K562 (cell line): ENCODE results near the gene AGXT. TPM values are rescaled to one million over a fixed set of nuclear protein-coding genes. Genes with fewer than 3 reads are reported as not detected.

Experiments used
- ATAC-seq: fragments of 200-7000 bp; cut with Tn5 transposase; 3 replicates; pipeline ENCODE4 v1.9.1; 2020; ENCODE audit warnings: moderate library complexity
- BruUV-seq: library from RNA; stranded (reverse); fragments of 400-500 nt; replicated peaks from 2 replicates; lab custom pipeline; 2021; lab: Mats Ljungman, UMichigan
- CTCF ChIA-PET: fragments of 300-600 bp; formaldehyde crosslinking; extraction: SDS; loops from one replicate; lab custom pipeline; 2021; ENCODE audit warnings: low intra/inter-chr PET ratio; lab: Yijun Ruan, JAX
- POLR2A ChIA-PET: fragments of 300-600, 350-650 bp; sonication (Branson Sonifier 250); formaldehyde crosslinking; extraction: SDS; loops from one replicate; lab custom pipeline; 2021; ENCODE audit warnings: antibody characterized with exemption, inconsistent platforms; lab: Yijun Ruan, JAX
- DNase-seq, 4 experiments: peaks; one replicate each; pipeline versions ENCODE4 v3.0.0 to v3.0.0-alpha.2; 2011 to 2018; ENCODE audit warnings: low spot score in 3 of 4, mixed read lengths in 3 of 4; ENCODE audit errors: extremely low read depth in 1 of 4
- FAIRE-seq: peaks from 2 replicates; lab custom pipeline; 2011; peaks lifted over from hg19 to GRCh38; lab: Jason Lieb, UNC
- H2AFZ ChIP-seq: 2 replicates; pipeline ENCODE4 v1.6.0; 2011; ENCODE audit warnings: low read depth, low read length, control low read depth, inconsistent platforms
- H3K27ac ChIP-seq: fragments of 200-600 bp; 3 replicates; pipeline ENCODE4 v1.8.0; 2011; ENCODE audit warnings: low read depth, mild to moderate bottlenecking, control low read depth, inconsistent platforms, low read length, moderate library complexity, mixed read lengths; ENCODE audit errors: extremely low read depth
- H3K27me3 ChIP-seq, 2 experiments: fragments of 300-600 bp in 1 of 2; 2 replicates in 1 of 2; 3 replicates in 1 of 2; pipeline versions ENCODE4 v1.6.0 to v1.8.0; 2011; ENCODE audit warnings: inconsistent platforms in 2 of 2, low read length in 2 of 2, mild to moderate bottlenecking in 1 of 2, mixed read lengths in 1 of 2, moderate library complexity in 1 of 2; ENCODE audit not compliant: control insufficient read depth in 2 of 2, insufficient read depth in 2 of 2
- H3K36me3 ChIP-seq: fragments of 300-600 bp; 3 replicates; pipeline ENCODE4 v1.8.0; 2011; ENCODE audit warnings: mild to moderate bottlenecking, low read length, inconsistent platforms; ENCODE audit not compliant: control insufficient read depth, insufficient read depth
- H3K4me1 ChIP-seq, 2 experiments: fragments of 200-600 bp in 1 of 2; replicated peaks in 1 of 2; 2 replicates in 1 of 2; 3 replicates in 1 of 2; pipeline versions ENCODE4 v1.5.1 to v1.8.0; 2011; ENCODE audit warnings: inconsistent platforms in 2 of 2, low read length in 2 of 2, mild to moderate bottlenecking in 1 of 2, mixed read lengths in 1 of 2, moderate library complexity in 1 of 2; ENCODE audit not compliant: control insufficient read depth in 2 of 2, insufficient read depth in 2 of 2
- H3K4me2 ChIP-seq: 2 replicates; pipeline ENCODE4 v1.6.1; 2011; ENCODE audit warnings: low read length, control low read depth, inconsistent platforms, mixed read lengths; ENCODE audit not compliant: insufficient read depth
- H3K4me3 ChIP-seq: fragments of 200-600 bp; sonication (generic), shearing (Covaris generic); 2 replicates; pipeline ENCODE4 v1.5.1; 2016; ENCODE audit warnings: control low read depth, inconsistent platforms
- H3K79me2 ChIP-seq: fragments of 200-600 bp; 3 replicates; pipeline ENCODE4 v1.8.0; 2011; ENCODE audit warnings: low read length, inconsistent platforms; ENCODE audit not compliant: control insufficient read depth, insufficient read depth
- H3K9ac ChIP-seq, 2 experiments: 2 replicates each; pipeline versions ENCODE4 v1.6.0 to v1.6.1; 2011; ENCODE audit warnings: low read depth in 2 of 2, low read length in 2 of 2, control low read depth in 1 of 2, inconsistent platforms in 1 of 2, mild to moderate bottlenecking in 1 of 2, mixed read lengths in 1 of 2; ENCODE audit not compliant: insufficient read depth in 1 of 2
- H3K9me1 ChIP-seq: one replicate; pipeline ENCODE4 v1.6.0; 2011; ENCODE audit warnings: inconsistent platforms, mild to moderate bottlenecking, low read length, moderate library complexity; ENCODE audit not compliant: control insufficient read depth, insufficient read depth
- H3K9me3 ChIP-seq: replicated peaks from 2 replicates; pipeline ENCODE4 v1.5.1; 2011; ENCODE audit warnings: low read depth, low read length, inconsistent platforms; ENCODE audit not compliant: control insufficient read depth, insufficient read depth
- H4K20me1 ChIP-seq: replicated peaks from 2 replicates; pipeline ENCODE4 v1.6.1; 2011; ENCODE audit warnings: low read length, inconsistent platforms, mixed read lengths; ENCODE audit not compliant: control insufficient read depth, insufficient read depth
- GTF2E2 ChIP-seq: fragments of 200-800 bp; sonication (Bioruptor generic); IDR thresholded peaks from 2 replicates; pipeline ENCODE4 v1.6.1; 2016; ENCODE audit warnings: missing genetic modification characterization, missing compliant biosample characterization
- HMG20A ChIP-seq: fragments of 450-650 bp; formaldehyde crosslinking; conservative IDR thresholded peaks from 2 replicates; pipeline ENCODE4 v1.4.0; 2020; ENCODE audit warnings: mild to moderate bottlenecking, mixed read lengths
- MAFG ChIP-seq: fragments of 450-650 bp; conservative IDR thresholded peaks from 2 replicates; pipeline ENCODE4 v1.6.1; 2016; ENCODE audit warnings: missing genetic modification characterization, missing compliant biosample characterization
- NCOA1 ChIP-seq: fragments of 450-650 bp; IDR thresholded peaks from 2 replicates; pipeline ENCODE4 v1.6.1; 2016; ENCODE audit warnings: low read depth
- SNRNP70 ChIP-seq: fragments of 200-400 bp; formaldehyde crosslinking; optimal IDR thresholded peaks from 2 replicates; pipeline ENCODE3; 2017; ENCODE audit warnings: low read depth, low read length
- SRSF3 ChIP-seq: fragments of 200-400 bp; formaldehyde crosslinking; IDR thresholded peaks from 2 replicates; pipeline ENCODE4 v1.6.1; 2016; ENCODE audit warnings: mild to moderate bottlenecking, low read length, moderate library complexity; ENCODE audit not compliant: insufficient read depth
- ZFX ChIP-seq: sonication (generic); formaldehyde crosslinking; IDR thresholded peaks from 2 replicates; pipeline ENCODE4 v1.8.0; 2022; ENCODE audit warnings: mild to moderate bottlenecking, missing genetic modification reagents, moderate library complexity
- ZNF57 ChIP-seq: fragments of 450-650 bp; formaldehyde crosslinking; IDR thresholded peaks from 2 replicates; pipeline ENCODE4 v1.4.0; 2020; ENCODE audit warnings: mild to moderate bottlenecking, moderate library complexity
- WGBS: fragments of 100-300 bp; shearing (Covaris generic); methylation state at CpG from one replicate; pipeline ENCODE4 v1.1.6; 2016; ENCODE audit warnings: low coverage, mixed read lengths; ENCODE audit not compliant: insufficient coverage; ENCODE audit errors: missing lambda C conversion rate; 5-methylcytosine and 5-hydroxymethylcytosine counted together
- in situ Hi-C: fragments of 300-500 bp; cut with MboI; formaldehyde crosslinking; loops from 4 replicates; pipeline ENCODE4 v1.15.0; 2018; ENCODE audit warnings: inconsistent platforms, mixed read lengths
- intact Hi-C: fragments of 100-400 bp; cut with micrococcal nuclease; formaldehyde crosslinking; loops from 2 replicates; pipeline ENCODE4 v1.14.2; 2022
- polyA plus RNA-seq, 8 experiments: library from polyadenylated mRNA; depleted of rRNA in 4 of 8; stranded (reverse) in 5 of 8; unstranded in 3 of 8; fragments of >200 nt; fragmentation: Nextera tagmentation in 2 of 8; fragmentation: Illumina TruSeq in 1 of 8; extraction: Ambion mirVana in 2 of 8; extraction: Trizol in 1 of 8; gene quantifications; 2 replicates each; pipeline versions ENCODE4 v1.2.1 to v1.2.3, GENCODE V29; 2011 to 2014; ENCODE audit warnings: inconsistent platforms in 1 of 8, missing spikeins in 1 of 8
- total RNA-seq, 7 experiments: library from RNA; depleted of rRNA in 6 of 7; stranded (reverse); fragments of >200 nt in 6 of 7; fragmentation: Illumina TruSeq in 2 of 7; extraction: Trizol in 2 of 7; gene quantifications; 2 replicates each; pipeline versions ENCODE4 v1.2.1 to v1.2.3, GENCODE V29; 2011 to 2021; ENCODE audit warnings: low replicate concordance in 1 of 7
- TF ChIP-seq, protein P1 (sequence below): sonication (generic); formaldehyde crosslinking; IDR thresholded peaks from 2 replicates; pipeline ENCODE4 v1.8.0; 2022; ENCODE audit warnings: mild to moderate bottlenecking, missing genetic modification reagents
- TF ChIP-seq, protein P2 (sequence below): fragments of 450-650 bp; IDR thresholded peaks from 2 replicates; pipeline ENCODE4 v1.6.1; 2016; ENCODE audit warnings: mild to moderate bottlenecking, moderate library complexity

AGXT gene
- total and polyA plus RNA-seq, 9 of the 15 experiments (the other 6 are each of a cell fraction or from before 2014, with no cell fraction given), result 0.18 TPM; not detected in 8

DNA sequence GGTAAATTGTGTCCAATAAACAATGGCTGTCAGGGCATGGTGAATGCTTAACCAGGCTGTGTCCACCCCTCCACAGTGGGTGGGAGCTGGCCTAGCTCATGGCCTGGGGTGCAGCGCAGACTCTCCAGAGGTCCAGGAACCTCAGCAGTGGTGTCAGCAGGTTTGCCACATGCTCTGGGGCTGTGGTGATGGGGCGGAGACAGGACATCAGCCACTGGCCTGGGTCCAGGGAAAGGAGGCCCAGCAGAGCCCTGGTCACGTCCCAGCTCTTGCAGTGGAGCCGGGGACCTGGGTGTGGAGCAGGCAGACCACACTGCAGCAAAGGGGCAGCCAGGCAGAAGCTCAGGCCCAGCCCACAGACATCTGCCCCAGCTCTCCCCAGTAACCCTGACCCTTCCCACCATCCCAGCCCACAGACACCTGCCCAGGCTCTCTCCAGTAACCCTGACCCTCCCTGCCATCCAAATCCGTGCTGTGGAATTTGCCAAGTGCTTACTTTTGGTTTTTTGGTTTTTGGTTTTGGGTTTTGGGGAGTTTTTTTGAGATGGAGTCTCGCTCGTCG, 34.8 kb upstream of the AGXT start:
- POLR2A ChIA-PET, result no interaction called here
- FAIRE-seq, result no peak
- Histone ChIP-seq H3K36me3 (no peaks in the 10 kb centered on the region), H3K9ac (no peak overlapping the region), H3K9me1 (no peaks in the 10 kb centered on the region), H3K27me3 (peaks cover 0 to 24% of the 10 kb centered on the region in 2 experiments; a peak in 2 of 5 replicates), H3K27ac (no peak overlapping the region), H3K9me3 (no peaks in the 10 kb centered on the region), H2AFZ (no peak overlapping the region), H3K4me1 (peaks cover 0 to 7% of the 10 kb centered on the region in 2 experiments; a peak in 2 of 5 replicates), H3K4me3 (no peak overlapping the region), H4K20me1 (no peaks in the 10 kb centered on the region), H3K4me2 (no peak overlapping the region), H3K79me2 (no peaks in the 10 kb centered on the region)
- 4% methylated on average over 7 of the region's 8 CpGs for WGBS
- intact Hi-C loops, result no loop called here
- CTCF ChIA-PET, result no interaction called here
- in situ Hi-C loops, result no loop called here
- no TSS peak for BruUV-seq
- DNase-seq, result no peak
- no peak for ATAC-seq
- TF ChIP-seq NCOA1 (no peak), HMG20A (CRISPR knock-in tag) (no peak), ZNF57 (CRISPR knock-in tag) (no peak), MAFG (tag) (no peak), GTF2E2 (tag) (no peak), SNRNP70 (no peak), ZFX (CRISPR knock-in tag) (no peak), SRSF3 (no peak)
- TF ChIP-seq, protein P1, sequence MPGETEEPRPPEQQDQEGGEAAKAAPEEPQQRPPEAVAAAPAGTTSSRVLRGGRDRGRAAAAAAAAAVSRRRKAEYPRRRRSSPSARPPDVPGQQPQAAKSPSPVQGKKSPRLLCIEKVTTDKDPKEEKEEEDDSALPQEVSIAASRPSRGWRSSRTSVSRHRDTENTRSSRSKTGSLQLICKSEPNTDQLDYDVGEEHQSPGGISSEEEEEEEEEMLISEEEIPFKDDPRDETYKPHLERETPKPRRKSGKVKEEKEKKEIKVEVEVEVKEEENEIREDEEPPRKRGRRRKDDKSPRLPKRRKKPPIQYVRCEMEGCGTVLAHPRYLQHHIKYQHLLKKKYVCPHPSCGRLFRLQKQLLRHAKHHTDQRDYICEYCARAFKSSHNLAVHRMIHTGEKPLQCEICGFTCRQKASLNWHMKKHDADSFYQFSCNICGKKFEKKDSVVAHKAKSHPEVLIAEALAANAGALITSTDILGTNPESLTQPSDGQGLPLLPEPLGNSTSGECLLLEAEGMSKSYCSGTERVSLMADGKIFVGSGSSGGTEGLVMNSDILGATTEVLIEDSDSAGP (CRISPR knock-in tag), result no peak
- TF ChIP-seq, protein P2, sequence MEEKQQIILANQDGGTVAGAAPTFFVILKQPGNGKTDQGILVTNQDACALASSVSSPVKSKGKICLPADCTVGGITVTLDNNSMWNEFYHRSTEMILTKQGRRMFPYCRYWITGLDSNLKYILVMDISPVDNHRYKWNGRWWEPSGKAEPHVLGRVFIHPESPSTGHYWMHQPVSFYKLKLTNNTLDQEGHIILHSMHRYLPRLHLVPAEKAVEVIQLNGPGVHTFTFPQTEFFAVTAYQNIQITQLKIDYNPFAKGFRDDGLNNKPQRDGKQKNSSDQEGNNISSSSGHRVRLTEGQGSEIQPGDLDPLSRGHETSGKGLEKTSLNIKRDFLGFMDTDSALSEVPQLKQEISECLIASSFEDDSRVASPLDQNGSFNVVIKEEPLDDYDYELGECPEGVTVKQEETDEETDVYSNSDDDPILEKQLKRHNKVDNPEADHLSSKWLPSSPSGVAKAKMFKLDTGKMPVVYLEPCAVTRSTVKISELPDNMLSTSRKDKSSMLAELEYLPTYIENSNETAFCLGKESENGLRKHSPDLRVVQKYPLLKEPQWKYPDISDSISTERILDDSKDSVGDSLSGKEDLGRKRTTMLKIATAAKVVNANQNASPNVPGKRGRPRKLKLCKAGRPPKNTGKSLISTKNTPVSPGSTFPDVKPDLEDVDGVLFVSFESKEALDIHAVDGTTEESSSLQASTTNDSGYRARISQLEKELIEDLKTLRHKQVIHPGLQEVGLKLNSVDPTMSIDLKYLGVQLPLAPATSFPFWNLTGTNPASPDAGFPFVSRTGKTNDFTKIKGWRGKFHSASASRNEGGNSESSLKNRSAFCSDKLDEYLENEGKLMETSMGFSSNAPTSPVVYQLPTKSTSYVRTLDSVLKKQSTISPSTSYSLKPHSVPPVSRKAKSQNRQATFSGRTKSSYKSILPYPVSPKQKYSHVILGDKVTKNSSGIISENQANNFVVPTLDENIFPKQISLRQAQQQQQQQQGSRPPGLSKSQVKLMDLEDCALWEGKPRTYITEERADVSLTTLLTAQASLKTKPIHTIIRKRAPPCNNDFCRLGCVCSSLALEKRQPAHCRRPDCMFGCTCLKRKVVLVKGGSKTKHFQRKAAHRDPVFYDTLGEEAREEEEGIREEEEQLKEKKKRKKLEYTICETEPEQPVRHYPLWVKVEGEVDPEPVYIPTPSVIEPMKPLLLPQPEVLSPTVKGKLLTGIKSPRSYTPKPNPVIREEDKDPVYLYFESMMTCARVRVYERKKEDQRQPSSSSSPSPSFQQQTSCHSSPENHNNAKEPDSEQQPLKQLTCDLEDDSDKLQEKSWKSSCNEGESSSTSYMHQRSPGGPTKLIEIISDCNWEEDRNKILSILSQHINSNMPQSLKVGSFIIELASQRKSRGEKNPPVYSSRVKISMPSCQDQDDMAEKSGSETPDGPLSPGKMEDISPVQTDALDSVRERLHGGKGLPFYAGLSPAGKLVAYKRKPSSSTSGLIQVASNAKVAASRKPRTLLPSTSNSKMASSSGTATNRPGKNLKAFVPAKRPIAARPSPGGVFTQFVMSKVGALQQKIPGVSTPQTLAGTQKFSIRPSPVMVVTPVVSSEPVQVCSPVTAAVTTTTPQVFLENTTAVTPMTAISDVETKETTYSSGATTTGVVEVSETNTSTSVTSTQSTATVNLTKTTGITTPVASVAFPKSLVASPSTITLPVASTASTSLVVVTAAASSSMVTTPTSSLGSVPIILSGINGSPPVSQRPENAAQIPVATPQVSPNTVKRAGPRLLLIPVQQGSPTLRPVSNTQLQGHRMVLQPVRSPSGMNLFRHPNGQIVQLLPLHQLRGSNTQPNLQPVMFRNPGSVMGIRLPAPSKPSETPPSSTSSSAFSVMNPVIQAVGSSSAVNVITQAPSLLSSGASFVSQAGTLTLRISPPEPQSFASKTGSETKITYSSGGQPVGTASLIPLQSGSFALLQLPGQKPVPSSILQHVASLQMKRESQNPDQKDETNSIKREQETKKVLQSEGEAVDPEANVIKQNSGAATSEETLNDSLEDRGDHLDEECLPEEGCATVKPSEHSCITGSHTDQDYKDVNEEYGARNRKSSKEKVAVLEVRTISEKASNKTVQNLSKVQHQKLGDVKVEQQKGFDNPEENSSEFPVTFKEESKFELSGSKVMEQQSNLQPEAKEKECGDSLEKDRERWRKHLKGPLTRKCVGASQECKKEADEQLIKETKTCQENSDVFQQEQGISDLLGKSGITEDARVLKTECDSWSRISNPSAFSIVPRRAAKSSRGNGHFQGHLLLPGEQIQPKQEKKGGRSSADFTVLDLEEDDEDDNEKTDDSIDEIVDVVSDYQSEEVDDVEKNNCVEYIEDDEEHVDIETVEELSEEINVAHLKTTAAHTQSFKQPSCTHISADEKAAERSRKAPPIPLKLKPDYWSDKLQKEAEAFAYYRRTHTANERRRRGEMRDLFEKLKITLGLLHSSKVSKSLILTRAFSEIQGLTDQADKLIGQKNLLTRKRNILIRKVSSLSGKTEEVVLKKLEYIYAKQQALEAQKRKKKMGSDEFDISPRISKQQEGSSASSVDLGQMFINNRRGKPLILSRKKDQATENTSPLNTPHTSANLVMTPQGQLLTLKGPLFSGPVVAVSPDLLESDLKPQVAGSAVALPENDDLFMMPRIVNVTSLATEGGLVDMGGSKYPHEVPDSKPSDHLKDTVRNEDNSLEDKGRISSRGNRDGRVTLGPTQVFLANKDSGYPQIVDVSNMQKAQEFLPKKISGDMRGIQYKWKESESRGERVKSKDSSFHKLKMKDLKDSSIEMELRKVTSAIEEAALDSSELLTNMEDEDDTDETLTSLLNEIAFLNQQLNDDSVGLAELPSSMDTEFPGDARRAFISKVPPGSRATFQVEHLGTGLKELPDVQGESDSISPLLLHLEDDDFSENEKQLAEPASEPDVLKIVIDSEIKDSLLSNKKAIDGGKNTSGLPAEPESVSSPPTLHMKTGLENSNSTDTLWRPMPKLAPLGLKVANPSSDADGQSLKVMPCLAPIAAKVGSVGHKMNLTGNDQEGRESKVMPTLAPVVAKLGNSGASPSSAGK, result no peak
